ENCODE data around the gene SDR39U1. TPM values are rescaled to one million over a fixed set of nuclear protein-coding genes. Genes with fewer than 3 reads are reported as not detected.

SDR39U1 gene
- total RNA-seq, 5 donors from 2014 or later (not counting 1 experiment from before 2014, with no cell fraction given) = 79.6 to 154 (median 109) TPM

GRCh38 chr14:24416932-24417619 lies 25.5 kb downstream of the SDR39U1 start:
- Mint-ChIP-seq H3K27me3 (peaks cover 5 to 9% of the 10 kb centered on the region in 2 donors), H3K4me1 (no peaks in the 10 kb centered on the region), H3K36me3 (no peaks in the 10 kb centered on the region), H3K27ac (no peak overlapping the region), H3K9me3 (no peaks in the 10 kb centered on the region), H3K4me3 (no peak overlapping the region)
- Histone ChIP-seq H3K9me3 (no peaks in the 10 kb centered on the region), H3K4me3 (ENCODE audit: control insufficient read depth in 1 of 2, extremely low read depth in 1 of 2, low read length in 1 of 2) (no peak overlapping the region), H3K27me3 (replicated peaks in 1 of 2; ENCODE audit: control insufficient read depth in 2 of 2, extremely low read depth in 1 of 2, insufficient read depth in 2 of 2, low read length in 1 of 2) (peaks cover 0 to 28% of the 10 kb centered on the region in 2 experiments), H3K27ac (ENCODE audit: low read length) (no peak overlapping the region), H3K4me1 (ENCODE audit: control insufficient read depth in 1 of 2, extremely low read depth in 1 of 2, insufficient read depth in 2 of 2, low read length in 2 of 2) (no peaks in the 10 kb centered on the region), H3K36me3 (ENCODE audit: control insufficient read depth in 2 of 2, extremely low read depth in 1 of 2, insufficient read depth in 1 of 2, low read length in 1 of 2) (no peaks in the 10 kb centered on the region)
- ChIA-PET CTCF (interaction anchor here in 1 of 2 donors (0.6 kb wide), 1 partner anchor 46 kb away, joined by 4 read pairs; no protein-coding TSS in a partner anchor), POLR2A (no interaction called here)
- DNase-seq = no peak
- no peak for ATAC-seq (replicated peaks in 1 of 4)
- WGBS (ENCODE audit: insufficient coverage) = 78% methylated on average over 16 of the region's 16 CpGs

GRCh38 chr14:24416254-24416931 lies 26.2 kb downstream of the SDR39U1 start:
- H3K9me3 ChIP-seq = no peaks in the 10 kb centered on the region
- CTCF ChIA-PET = interaction anchor here in 1 of 2 donors (0.6 kb wide), 1 partner anchor 46 kb away, joined by 4 read pairs; no protein-coding TSS in a partner anchor
- H3K27ac ChIP-seq (ENCODE audit: low read length) = no peak overlapping the region
- no peaks in the 10 kb centered on the region for H3K4me1 ChIP-seq (ENCODE audit: control insufficient read depth in 1 of 2, extremely low read depth in 1 of 2, insufficient read depth in 2 of 2, low read length in 2 of 2)
- peaks cover 0 to 31% of the 10 kb centered on the region in 2 experiments for H3K27me3 ChIP-seq (replicated peaks in 1 of 2; ENCODE audit: control insufficient read depth in 2 of 2, extremely low read depth in 1 of 2, insufficient read depth in 2 of 2, low read length in 1 of 2)
- POLR2A ChIA-PET = no interaction called here
- Mint-ChIP-seq H3K36me3 (no peaks in the 10 kb centered on the region), H3K27me3 (peaks cover 5 to 9% of the 10 kb centered on the region in 2 donors), H3K4me3 (no peak overlapping the region), H3K27ac (no peak overlapping the region), H3K9me3 (no peaks in the 10 kb centered on the region), H3K4me1 (no peaks in the 10 kb centered on the region)
- H3K4me3 ChIP-seq (ENCODE audit: control insufficient read depth in 1 of 2, extremely low read depth in 1 of 2, low read length in 1 of 2) = no peak overlapping the region
- ATAC-seq (replicated peaks in 1 of 4) (no peak), DNase-seq (no peak)
- no peaks in the 10 kb centered on the region for H3K36me3 ChIP-seq (ENCODE audit: control insufficient read depth in 2 of 2, extremely low read depth in 1 of 2, insufficient read depth in 1 of 2, low read length in 1 of 2)
- 69% methylated on average over 14 of the region's 19 CpGs for WGBS (ENCODE audit: insufficient coverage)

DNA sequence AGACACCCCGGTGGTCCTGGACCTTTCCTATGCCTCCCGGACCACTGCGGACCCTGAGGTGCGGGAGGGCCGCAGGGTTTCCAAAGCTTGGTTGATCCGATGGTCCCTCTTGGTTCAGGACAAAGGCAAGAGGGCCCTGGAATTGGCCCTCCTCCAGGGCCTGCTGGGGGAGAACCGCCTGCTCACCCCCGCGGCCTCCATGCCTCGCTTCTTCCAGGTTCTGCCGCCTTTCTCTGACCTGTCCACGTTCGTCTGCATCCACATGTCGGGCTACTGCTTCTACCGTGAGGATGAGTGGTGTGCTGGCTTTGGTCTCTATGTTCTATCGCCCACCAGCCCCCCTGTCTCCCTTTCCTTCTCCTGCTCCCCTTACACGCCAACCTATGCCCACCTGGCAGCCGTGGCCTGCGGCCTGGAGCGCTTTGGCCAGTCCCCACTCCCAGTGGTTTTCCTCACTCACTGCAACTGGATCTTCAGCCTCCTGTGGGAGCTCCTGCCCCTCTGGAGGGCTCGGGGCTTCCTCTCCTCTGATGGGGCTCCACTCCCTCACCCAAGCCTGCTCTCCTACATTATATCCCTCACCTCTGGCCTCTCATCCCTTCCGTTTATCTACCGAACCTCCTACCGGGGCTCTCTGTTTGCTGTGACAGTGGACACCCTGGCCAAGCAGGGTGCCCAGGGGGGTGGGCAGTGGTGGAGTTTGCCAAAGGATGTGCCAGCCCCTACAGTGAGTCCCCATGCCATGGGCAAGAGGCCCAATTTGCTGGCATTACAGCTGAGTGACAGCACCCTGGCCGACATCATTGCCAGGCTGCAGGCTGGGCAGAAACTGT lies 26.9 kb downstream of the SDR39U1 start:
- Mint-ChIP-seq H3K27ac (no peak overlapping the region), H3K36me3 (no peaks in the 10 kb centered on the region), H3K4me3 (no peak overlapping the region), H3K27me3 (peaks cover 5 to 9% of the 10 kb centered on the region in 2 donors), H3K9me3 (no peaks in the 10 kb centered on the region), H3K4me1 (no peaks in the 10 kb centered on the region)
- ChIA-PET CTCF (no interaction called here), POLR2A (no interaction called here)
- no peak for DNase-seq
- H3K27me3 ChIP-seq (replicated peaks in 1 of 2; ENCODE audit: control insufficient read depth in 2 of 2, extremely low read depth in 1 of 2, insufficient read depth in 2 of 2, low read length in 1 of 2) = peaks cover 0 to 31% of the 10 kb centered on the region in 2 experiments
- WGBS (ENCODE audit: insufficient coverage) = 85% methylated on average over 15 of the region's 25 CpGs
- no peak overlapping the region for H3K4me3 ChIP-seq (ENCODE audit: control insufficient read depth in 1 of 2, extremely low read depth in 1 of 2, low read length in 1 of 2)
- H3K9me3 ChIP-seq = no peaks in the 10 kb centered on the region
- no peak overlapping the region for H3K27ac ChIP-seq (ENCODE audit: low read length)
- H3K36me3 ChIP-seq (ENCODE audit: control insufficient read depth in 2 of 2, extremely low read depth in 1 of 2, insufficient read depth in 1 of 2, low read length in 1 of 2) = no peaks in the 10 kb centered on the region
- no peak for ATAC-seq (replicated peaks in 1 of 4)
- no peaks in the 10 kb centered on the region for H3K4me1 ChIP-seq (ENCODE audit: control insufficient read depth in 1 of 2, extremely low read depth in 1 of 2, insufficient read depth in 2 of 2, low read length in 2 of 2)

DNA sequence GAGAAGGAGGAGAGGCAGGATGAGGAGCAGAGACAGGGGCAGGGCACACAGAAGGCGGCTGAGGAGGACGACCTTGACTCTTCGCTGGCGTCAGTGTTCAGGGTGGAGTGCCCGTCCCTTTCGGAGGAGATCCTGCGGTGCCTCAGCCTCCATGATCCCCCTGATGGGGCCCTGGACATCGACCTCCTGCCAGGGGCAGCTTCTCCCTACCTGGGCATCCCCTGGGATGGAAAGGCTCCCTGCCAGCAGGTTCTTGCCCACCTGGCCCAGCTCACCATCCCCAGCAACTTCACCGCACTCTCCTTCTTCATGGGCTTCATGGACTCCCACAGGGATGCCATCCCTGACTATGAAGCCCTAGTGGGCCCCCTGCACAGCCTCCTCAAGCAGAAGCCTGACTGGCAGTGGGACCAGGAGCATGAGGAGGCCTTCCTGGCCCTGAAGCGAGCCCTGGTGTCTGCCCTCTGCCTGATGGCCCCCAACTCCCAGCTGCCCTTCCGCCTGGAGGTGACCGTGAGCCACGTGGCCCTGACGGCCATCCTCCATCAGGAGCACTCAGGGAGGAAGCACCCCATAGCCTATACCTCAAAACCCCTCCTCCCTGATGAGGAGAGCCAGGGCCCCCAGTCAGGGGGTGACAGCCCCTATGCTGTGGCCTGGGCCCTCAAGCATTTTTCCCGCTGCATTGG lies 27.7 kb downstream of the SDR39U1 start:
- ATAC-seq (replicated peaks in 1 of 4) = no peak
- CTCF ChIA-PET = interaction anchor here (1.2 to 1.3 kb wide), 2 partner anchors 16 to 17 kb away, joined by 3 to 4 read pairs; no protein-coding TSS in a partner anchor
- H3K27me3 ChIP-seq (replicated peaks in 1 of 2; ENCODE audit: control insufficient read depth in 2 of 2, extremely low read depth in 1 of 2, insufficient read depth in 2 of 2, low read length in 1 of 2) = peaks cover 0 to 37% of the 10 kb centered on the region in 2 experiments
- no peaks in the 10 kb centered on the region for H3K36me3 ChIP-seq (ENCODE audit: control insufficient read depth in 2 of 2, extremely low read depth in 1 of 2, insufficient read depth in 1 of 2, low read length in 1 of 2)
- DNase-seq = no peak
- no peak overlapping the region for H3K4me3 ChIP-seq (ENCODE audit: control insufficient read depth in 1 of 2, extremely low read depth in 1 of 2, low read length in 1 of 2)
- H3K36me3 Mint-ChIP-seq = no peaks in the 10 kb centered on the region
- POLR2A ChIA-PET = no interaction called here
- H3K27me3 Mint-ChIP-seq = peaks cover 5 to 8% of the 10 kb centered on the region in 2 donors
- H3K4me1 Mint-ChIP-seq = no peaks in the 10 kb centered on the region
- no peaks in the 10 kb centered on the region for H3K9me3 ChIP-seq
- WGBS (ENCODE audit: insufficient coverage) = 81% methylated on average over 10 of the region's 15 CpGs
- no peak overlapping the region for H3K27ac Mint-ChIP-seq
- no peak overlapping the region for H3K4me3 Mint-ChIP-seq
- no peaks in the 10 kb centered on the region for H3K4me1 ChIP-seq (ENCODE audit: control insufficient read depth in 1 of 2, extremely low read depth in 1 of 2, insufficient read depth in 2 of 2, low read length in 2 of 2)
- H3K9me3 Mint-ChIP-seq = no peaks in the 10 kb centered on the region
- H3K27ac ChIP-seq (ENCODE audit: low read length) = no peak overlapping the region

DNA sequence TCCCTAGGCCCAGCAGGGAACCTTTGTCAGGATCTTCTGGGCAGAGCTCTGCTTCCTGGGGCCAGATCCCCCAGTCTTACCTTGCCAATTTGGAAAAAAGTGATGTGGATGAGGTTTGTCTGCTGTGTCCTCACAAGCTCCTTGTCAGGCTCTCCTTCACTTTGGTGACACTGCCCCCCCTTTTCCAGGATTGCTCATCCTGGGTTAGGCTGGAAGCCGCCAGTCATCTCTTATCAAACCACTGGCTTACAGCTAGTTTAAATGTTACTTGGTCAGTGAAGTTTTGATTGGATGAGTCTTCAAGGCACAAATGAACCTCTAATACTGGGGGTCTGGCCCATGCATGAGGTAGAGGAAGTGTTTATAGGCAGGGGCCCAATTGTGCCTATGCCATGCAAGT lies 28.5 kb downstream of the SDR39U1 start:
- Histone ChIP-seq H3K36me3 (ENCODE audit: control insufficient read depth in 2 of 2, extremely low read depth in 1 of 2, insufficient read depth in 1 of 2, low read length in 1 of 2) (no peaks in the 10 kb centered on the region), H3K9me3 (no peaks in the 10 kb centered on the region), H3K4me1 (ENCODE audit: control insufficient read depth in 1 of 2, extremely low read depth in 1 of 2, insufficient read depth in 2 of 2, low read length in 2 of 2) (no peaks in the 10 kb centered on the region), H3K27me3 (replicated peaks in 1 of 2; ENCODE audit: control insufficient read depth in 2 of 2, extremely low read depth in 1 of 2, insufficient read depth in 2 of 2, low read length in 1 of 2) (peaks cover 0 to 43% of the 10 kb centered on the region in 2 experiments), H3K27ac (ENCODE audit: low read length) (no peak overlapping the region), H3K4me3 (ENCODE audit: control insufficient read depth in 1 of 2, extremely low read depth in 1 of 2, low read length in 1 of 2) (no peak overlapping the region)
- Mint-ChIP-seq H3K27me3 (peaks cover 2 to 6% of the 10 kb centered on the region in 2 donors), H3K4me1 (no peaks in the 10 kb centered on the region), H3K27ac (no peak overlapping the region), H3K4me3 (no peak overlapping the region), H3K9me3 (no peaks in the 10 kb centered on the region), H3K36me3 (no peaks in the 10 kb centered on the region)
- POLR2A ChIA-PET = no interaction called here
- ATAC-seq (replicated peaks in 1 of 4) = no peak
- no peak for DNase-seq
- CTCF ChIA-PET = interaction anchor here (0.5 to 1.3 kb wide), 5 partner anchors 8 to 21 kb away, joined by 3 to 4 read pairs (median 3); no protein-coding TSS in a partner anchor
- no CpG with 5 or more reads among the region's 1 CpG for WGBS (ENCODE audit: insufficient coverage)
